ENCODE results near the gene ASS1.

DNA sequence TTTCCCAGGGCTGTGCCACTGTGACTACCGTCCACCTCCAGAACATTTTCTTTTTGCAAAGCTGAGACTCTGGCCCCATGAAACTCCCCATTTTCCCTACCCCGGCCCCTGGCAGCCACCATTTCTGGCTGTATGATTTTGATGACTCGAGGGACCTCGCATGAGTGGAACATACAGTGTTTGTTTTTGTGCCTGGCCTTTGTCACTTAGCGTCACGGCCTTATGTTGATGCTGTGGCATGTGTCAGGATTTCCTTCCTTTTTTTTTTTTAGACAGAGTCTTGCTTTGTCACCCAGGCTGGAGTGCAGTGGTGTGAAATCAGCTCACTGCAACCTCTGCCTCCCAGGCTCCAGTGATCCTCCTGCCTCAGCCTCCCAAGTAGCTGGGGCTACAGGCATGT lies 42.7 kb downstream of the ASS1 start:
- TF ChIP-seq, protein P1, sequence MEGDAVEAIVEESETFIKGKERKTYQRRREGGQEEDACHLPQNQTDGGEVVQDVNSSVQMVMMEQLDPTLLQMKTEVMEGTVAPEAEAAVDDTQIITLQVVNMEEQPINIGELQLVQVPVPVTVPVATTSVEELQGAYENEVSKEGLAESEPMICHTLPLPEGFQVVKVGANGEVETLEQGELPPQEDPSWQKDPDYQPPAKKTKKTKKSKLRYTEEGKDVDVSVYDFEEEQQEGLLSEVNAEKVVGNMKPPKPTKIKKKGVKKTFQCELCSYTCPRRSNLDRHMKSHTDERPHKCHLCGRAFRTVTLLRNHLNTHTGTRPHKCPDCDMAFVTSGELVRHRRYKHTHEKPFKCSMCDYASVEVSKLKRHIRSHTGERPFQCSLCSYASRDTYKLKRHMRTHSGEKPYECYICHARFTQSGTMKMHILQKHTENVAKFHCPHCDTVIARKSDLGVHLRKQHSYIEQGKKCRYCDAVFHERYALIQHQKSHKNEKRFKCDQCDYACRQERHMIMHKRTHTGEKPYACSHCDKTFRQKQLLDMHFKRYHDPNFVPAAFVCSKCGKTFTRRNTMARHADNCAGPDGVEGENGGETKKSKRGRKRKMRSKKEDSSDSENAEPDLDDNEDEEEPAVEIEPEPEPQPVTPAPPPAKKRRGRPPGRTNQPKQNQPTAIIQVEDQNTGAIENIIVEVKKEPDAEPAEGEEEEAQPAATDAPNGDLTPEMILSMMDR (IDR thresholded peaks at IDR 0.05) = no peak
- TF ChIP-seq POLR2A (IDR thresholded peaks at IDR 0.05) (no peak), EP300 (IDR thresholded peaks at IDR 0.05) (no peak)
